ENCODE results near the gene RMC1. TPM values are rescaled to one million over a fixed set of nuclear protein-coding genes. Genes with fewer than 3 reads are reported as not detected.

Gene RMC1
- total RNA-seq, 1 experiment from 2014 or later: 38.4 TPM

DNA sequence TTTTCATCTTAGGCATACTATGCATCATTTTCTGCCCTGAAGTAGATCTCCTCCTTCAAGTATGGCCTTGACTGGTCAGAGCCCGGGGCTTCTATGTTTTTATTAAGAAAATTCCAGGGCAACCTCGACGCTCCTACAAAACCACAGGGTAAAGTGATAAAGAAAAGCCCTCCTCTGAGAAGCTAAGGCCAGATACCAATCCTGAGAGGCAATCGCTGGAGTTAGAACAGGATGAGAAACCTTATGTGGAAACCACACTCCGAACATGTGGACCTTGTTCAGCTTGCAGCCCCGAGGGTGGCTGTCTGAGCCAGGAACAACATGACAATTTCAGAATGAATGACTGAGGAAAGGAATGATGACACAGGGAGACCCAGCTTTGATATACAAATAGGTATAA lies 35.6 kb downstream of the RMC1 start (continued):
- TF ChIP-seq EZH2 (IDR thresholded peaks at IDR 0.05): no peak
- TF ChIP-seq POLR2AphosphoS5 (IDR thresholded peaks at IDR 0.05; ENCODE audit: low read depth, low read length): no peak
- no peak for TF ChIP-seq SRF (IDR thresholded peaks at IDR 0.05; ENCODE audit: low read depth)
- TF ChIP-seq EGR1 (IDR thresholded peaks at IDR 0.05; ENCODE audit: low read depth): no peak

GRCh38 chr18:23539296-23539695 lies 36.0 kb downstream of the RMC1 start:
- no peak overlapping the region for H3K4me3 ChIP-seq (replicated peaks in 1 of 2; ENCODE audit: low read depth in 1 of 2, low read length in 2 of 2)
- ChIA-PET POLR2A (no interaction called here), RAD21 (ENCODE audit: low non-redundant PET in 1 of 2, low total read pairs in 2 of 2, uncharacterized antibody in 2 of 2, unreplicated experiment in 2 of 2) (no interaction called here), CTCF (no interaction called here)
- no peaks in the 10 kb centered on the region for H3K79me2 ChIP-seq (ENCODE audit: insufficient read depth, low read length)
- no peak overlapping the region for H3K4me2 ChIP-seq (ENCODE audit: low read length)
- no peak overlapping the region for H2AFZ ChIP-seq (ENCODE audit: low read depth, low read length, poor library complexity, severe bottlenecking)
- H3K9me3 ChIP-seq (ENCODE audit: control insufficient read depth in 1 of 2, insufficient read depth in 1 of 2, low read depth in 1 of 2, low read length in 2 of 2): no peaks in the 10 kb centered on the region
- intact Hi-C loops (cut with micrococcal nuclease): no loop called here
- no peaks in the 10 kb centered on the region for H3K9me2 ChIP-seq (ENCODE audit: insufficient read depth)
- H3K9ac ChIP-seq (ENCODE audit: low read length): no peak overlapping the region
- H3K27ac ChIP-seq (ENCODE audit: low read depth, low read length): no peak overlapping the region
- H4K20me1 ChIP-seq (ENCODE audit: insufficient read depth): no peaks in the 10 kb centered on the region
- no peak for DNase-seq (ENCODE audit: low read depth, low spot score)
- ATAC-seq: no peak
- H3K4me1 ChIP-seq (ENCODE audit: control insufficient read depth in 1 of 2, insufficient read depth in 2 of 2, low read length in 2 of 2): no peaks in the 10 kb centered on the region
- no peaks in the 10 kb centered on the region for H3K27me3 ChIP-seq (ENCODE audit: insufficient read depth, low read length)
- peaks cover 52 to 68% of the 10 kb centered on the region in 2 experiments for H3K36me3 ChIP-seq (ENCODE audit: control insufficient read depth in 1 of 2, insufficient read depth in 2 of 2, low read length in 2 of 2)
- BruUV-seq (replicated peaks): no TSS peak
- TF ChIP-seq TCF7L2 (IDR thresholded peaks at IDR 0.05; ENCODE audit: borderline replicate concordance, extremely low read depth, insufficient read depth, insufficient read length): no peak
- TF ChIP-seq, protein P1, sequence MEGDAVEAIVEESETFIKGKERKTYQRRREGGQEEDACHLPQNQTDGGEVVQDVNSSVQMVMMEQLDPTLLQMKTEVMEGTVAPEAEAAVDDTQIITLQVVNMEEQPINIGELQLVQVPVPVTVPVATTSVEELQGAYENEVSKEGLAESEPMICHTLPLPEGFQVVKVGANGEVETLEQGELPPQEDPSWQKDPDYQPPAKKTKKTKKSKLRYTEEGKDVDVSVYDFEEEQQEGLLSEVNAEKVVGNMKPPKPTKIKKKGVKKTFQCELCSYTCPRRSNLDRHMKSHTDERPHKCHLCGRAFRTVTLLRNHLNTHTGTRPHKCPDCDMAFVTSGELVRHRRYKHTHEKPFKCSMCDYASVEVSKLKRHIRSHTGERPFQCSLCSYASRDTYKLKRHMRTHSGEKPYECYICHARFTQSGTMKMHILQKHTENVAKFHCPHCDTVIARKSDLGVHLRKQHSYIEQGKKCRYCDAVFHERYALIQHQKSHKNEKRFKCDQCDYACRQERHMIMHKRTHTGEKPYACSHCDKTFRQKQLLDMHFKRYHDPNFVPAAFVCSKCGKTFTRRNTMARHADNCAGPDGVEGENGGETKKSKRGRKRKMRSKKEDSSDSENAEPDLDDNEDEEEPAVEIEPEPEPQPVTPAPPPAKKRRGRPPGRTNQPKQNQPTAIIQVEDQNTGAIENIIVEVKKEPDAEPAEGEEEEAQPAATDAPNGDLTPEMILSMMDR (IDR thresholded peaks at IDR 0.05 in 2 of 3, conservative IDR thresholded peaks at IDR 0.05 in 1 of 3; ENCODE audit: borderline replicate concordance in 1 of 3, insufficient read depth in 1 of 3, low read depth in 2 of 3, low read length in 2 of 3): no peak
- no peak for TF ChIP-seq POLR2AphosphoS5 (IDR thresholded peaks at IDR 0.05; ENCODE audit: low read depth, low read length)
- TF ChIP-seq, protein P2, sequence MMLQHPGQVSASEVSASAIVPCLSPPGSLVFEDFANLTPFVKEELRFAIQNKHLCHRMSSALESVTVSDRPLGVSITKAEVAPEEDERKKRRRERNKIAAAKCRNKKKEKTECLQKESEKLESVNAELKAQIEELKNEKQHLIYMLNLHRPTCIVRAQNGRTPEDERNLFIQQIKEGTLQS (IDR thresholded peaks at IDR 0.05): no peak
- TF ChIP-seq EZH2phosphoT487 (IDR thresholded peaks at IDR 0.05; ENCODE audit: borderline replicate concordance): no peak
- TF ChIP-seq SIN3A (IDR thresholded peaks at IDR 0.05; ENCODE audit: low read depth): no peak
- no peak for TF ChIP-seq EGR1 (IDR thresholded peaks at IDR 0.05; ENCODE audit: low read depth)
- no peak for TF ChIP-seq CBX3 (IDR thresholded peaks at IDR 0.05; ENCODE audit: low read depth)
- TF ChIP-seq SP1 (IDR thresholded peaks at IDR 0.05; ENCODE audit: low read depth): no peak
- TF ChIP-seq ELF1 (IDR thresholded peaks at IDR 0.05; ENCODE audit: borderline replicate concordance, low read depth): no peak
- TF ChIP-seq JUND (IDR thresholded peaks at IDR 0.05): no peak
- no peak for TF ChIP-seq CEBPB (IDR thresholded peaks at IDR 0.05; ENCODE audit: low read depth)
- TF ChIP-seq EZH2 (IDR thresholded peaks at IDR 0.05): no peak
- no peak for TF ChIP-seq ZNF274 (IDR thresholded peaks at IDR 0.05; ENCODE audit: low read depth, low read length)
- no peak for TF ChIP-seq REST (IDR thresholded peaks at IDR 0.05; ENCODE audit: low read depth)
- TF ChIP-seq, protein P3, sequence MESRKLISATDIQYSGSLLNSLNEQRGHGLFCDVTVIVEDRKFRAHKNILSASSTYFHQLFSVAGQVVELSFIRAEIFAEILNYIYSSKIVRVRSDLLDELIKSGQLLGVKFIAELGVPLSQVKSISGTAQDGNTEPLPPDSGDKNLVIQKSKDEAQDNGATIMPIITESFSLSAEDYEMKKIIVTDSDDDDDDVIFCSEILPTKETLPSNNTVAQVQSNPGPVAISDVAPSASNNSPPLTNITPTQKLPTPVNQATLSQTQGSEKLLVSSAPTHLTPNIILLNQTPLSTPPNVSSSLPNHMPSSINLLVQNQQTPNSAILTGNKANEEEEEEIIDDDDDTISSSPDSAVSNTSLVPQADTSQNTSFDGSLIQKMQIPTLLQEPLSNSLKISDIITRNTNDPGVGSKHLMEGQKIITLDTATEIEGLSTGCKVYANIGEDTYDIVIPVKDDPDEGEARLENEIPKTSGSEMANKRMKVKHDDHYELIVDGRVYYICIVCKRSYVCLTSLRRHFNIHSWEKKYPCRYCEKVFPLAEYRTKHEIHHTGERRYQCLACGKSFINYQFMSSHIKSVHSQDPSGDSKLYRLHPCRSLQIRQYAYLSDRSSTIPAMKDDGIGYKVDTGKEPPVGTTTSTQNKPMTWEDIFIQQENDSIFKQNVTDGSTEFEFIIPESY (IDR thresholded peaks at IDR 0.05; ENCODE audit: extremely low read depth, insufficient replicate concordance, low read length): no peak
- TF ChIP-seq YY1 (IDR thresholded peaks at IDR 0.05; ENCODE audit: extremely low read depth, insufficient replicate concordance, low read depth, low read length): no peak
- no peak for TF ChIP-seq SRF (IDR thresholded peaks at IDR 0.05; ENCODE audit: low read depth)
- no peak for TF ChIP-seq RAD21 (IDR thresholded peaks at IDR 0.05; ENCODE audit: low read depth)

Data from HCT116 (cell line).